Vagina (tissue), 2 donors: Measurements from ENCODE around the gene IFNL3.

Experiments used
- CTCF ChIP-seq, 3 experiments: fragments of 450-650 bp in 2 of 3; fragments of 200-600 bp in 1 of 3; sonication (generic) in 1 of 3; IDR thresholded peaks; one replicate each; pipeline ENCODE4 v1.5.1; 2017 to 2019; ENCODE audit warnings: antibody characterized with exemption in 3 of 3, mild to moderate bottlenecking in 2 of 3, moderate library complexity in 2 of 3
- POLR2A ChIP-seq, 2 donors: fragments of 450-650 bp; IDR thresholded peaks; one replicate each; pipeline ENCODE4 v1.6.1; 2017; ENCODE audit warnings: antibody characterized with exemption in 2 of 2, mild to moderate bottlenecking in 2 of 2, moderate library complexity in 2 of 2
- POLR2AphosphoS5 ChIP-seq, 2 donors: sonication (generic); formaldehyde crosslinking; IDR thresholded peaks; one replicate each; pipeline ENCODE4 v1.9.0; 2017; ENCODE audit warnings: antibody characterized with exemption in 2 of 2, mild to moderate bottlenecking in 2 of 2, low read depth in 1 of 2; ENCODE audit not compliant: insufficient read depth in 1 of 2

GRCh38 chr19:39247701-39248664 is 3.2 kb upstream of the IFNL3 start:
- TF ChIP-seq CTCF (IDR thresholded peaks at IDR 0.05) (no peak), POLR2A (IDR thresholded peaks at IDR 0.05) (no peak), POLR2AphosphoS5 (IDR thresholded peaks at IDR 0.05; ENCODE audit: insufficient read depth in 1 of 2, low read depth in 1 of 2) (no peak)
